NCI-H2227 (cell line): ENCODE data around the gene UPB1.
A peak's percentile ranks its signal among the peaks of the same experiment; 100 is the strongest.
"Not testable (repeated sequence)": the region's sequence is repeated elsewhere in the genome, so short reads cannot be mapped to it uniquely, and the experiment has no call there.

Experiments
- DNase-seq: peaks from one replicate; lab custom pipeline; 2025; ENCODE audit not compliant: unreplicated experiment; lab: John Stamatoyannopoulos, UW

UPB1 gene

GRCh38 chr22:24525416-24526037 is 30.4 kb downstream of the UPB1 start:
- DNase-seq: peak; percentile 44

GRCh38 chr22:24526191-24526590 is 31.1 kb downstream of the UPB1 start:
- DNase-seq: no peak

- DNase-seq: no peak
Measured at GRCh38 chr22:24529898-24530297, 34.8 kb downstream of the UPB1 start.

GRCh38 chr22:24530968-24531367 is 35.8 kb downstream of the UPB1 start:
- DNase-seq: not testable (repeated sequence)

GRCh38 chr22:24532075-24532474 is 36.9 kb downstream of the UPB1 start:
- no peak for DNase-seq

- no peak for DNase-seq
Measured at GRCh38 chr22:24535348-24535747, 40.2 kb downstream of the UPB1 start.

- no peak for DNase-seq
Measured at GRCh38 chr22:24536089-24536488, 41.0 kb downstream of the UPB1 start.

GRCh38 chr22:24540470-24540869 is 45.3 kb downstream of the UPB1 start:
- DNase-seq: no peak

GRCh38 chr22:24541681-24542515 is 46.8 kb downstream of the UPB1 start:
- no peak for DNase-seq

- no peak for DNase-seq
Measured at GRCh38 chr22:24542641-24543040, 47.5 kb downstream of the UPB1 start.

- DNase-seq: no peak
Measured at GRCh38 chr22:24543185-24543601, 48.1 kb downstream of the UPB1 start.

GRCh38 chr22:24543679-24544243 is 48.6 kb downstream of the UPB1 start:
- no peak for DNase-seq

GRCh38 chr22:24548812-24549211 is 53.7 kb downstream of the UPB1 start:
- DNase-seq: no peak

- DNase-seq: no peak
Measured at GRCh38 chr22:24550028-24550901, 55.1 kb downstream of the UPB1 start.

- no peak for DNase-seq
Measured at GRCh38 chr22:24550902-24551435, 55.8 kb downstream of the UPB1 start.

GRCh38 chr22:24552503-24553286 is 57.6 kb downstream of the UPB1 start:
- DNase-seq: not testable (repeated sequence)

GRCh38 chr22:24553597-24554312 is 58.6 kb downstream of the UPB1 start:
- DNase-seq: no peak

- peak; percentile 35 for DNase-seq
Measured at GRCh38 chr22:24554313-24555164, 59.4 kb downstream of the UPB1 start, which contains the start of gene GUCD1. Gene GUCD1 (minus strand): TSS chr22:24555138. CDS start chr22:24554991, 147 bp downstream.
